B cell (primary cell): ENCODE data around the gene EFCAB12. TPM values are rescaled to one million over a fixed set of nuclear protein-coding genes. Genes with fewer than 3 reads are reported as not detected.

Source experiments
- ATAC-seq: fragments of 200-7000 bp; cut with Tn5 transposase; one replicate; pipeline ENCODE4 v1.10.0; 2021; ENCODE audit warnings: low read depth, mild to moderate bottlenecking, moderate number of reproducible peaks, moderate library complexity
- CTCF ChIA-PET: fragments of 350-600 bp; sonication (Branson Sonifier 250); formaldehyde crosslinking; loops from one replicate; lab custom pipeline; 2021; ENCODE audit warnings: antibody characterized with exemption, inconsistent platforms; lab: Charles Lee
- POLR2A ChIA-PET: fragments of 350-600 bp; sonication (Branson Sonifier 250); formaldehyde crosslinking; loops from one replicate; lab custom pipeline; 2021; ENCODE audit warnings: antibody characterized with exemption; lab: Charles Lee
- DNase-seq: peaks from one replicate; pipeline ENCODE4 v3.0.0; 2013
- H2AFZ ChIP-seq: 2 replicates; pipeline ENCODE4 v1.6.1; 2012; ENCODE audit warnings: mild to moderate bottlenecking, low read depth, low read length; ENCODE audit not compliant: insufficient read depth, poor library complexity, severe bottlenecking
- H3K27ac ChIP-seq, 2 donors: 1 replicate in 1 of 2; 2 replicates in 1 of 2; pipeline ENCODE4 v1.5.1; 2012 to 2013; ENCODE audit warnings: low read length in 2 of 2, mild to moderate bottlenecking in 2 of 2, moderate library complexity in 1 of 2
- H3K27me3 ChIP-seq, 4 experiments: fragments of 200-600 bp in 1 of 4; sonication (generic) in 1 of 4; replicated peaks in 1 of 4; 1 replicate in 2 of 4; 2 replicates in 2 of 4; pipeline versions ENCODE4 v1.6.1 to v1.7.0; 2013 to 2016; ENCODE audit warnings: low read length in 3 of 4, mild to moderate bottlenecking in 2 of 4, mixed read lengths in 1 of 4, moderate library complexity in 1 of 4; ENCODE audit not compliant: insufficient read depth in 4 of 4, control insufficient read depth in 3 of 4; ENCODE audit errors: control extremely low read depth in 1 of 4
- H3K36me3 ChIP-seq, 2 experiments: replicated peaks in 1 of 2; 1 replicate in 1 of 2; 2 replicates in 1 of 2; pipeline versions ENCODE4 v1.6.1 to v1.7.1; 2013; ENCODE audit warnings: low read length in 1 of 2; ENCODE audit not compliant: insufficient read depth in 2 of 2, control insufficient read depth in 1 of 2; ENCODE audit errors: control extremely low read depth in 1 of 2, extremely low read depth in 1 of 2
- H3K4me1 ChIP-seq, 2 donors: fragments of 200-600 bp in 1 of 2; sonication (generic) in 1 of 2; 1 replicate in 1 of 2; 2 replicates in 1 of 2; pipeline versions ENCODE4 v1.5.1 to v1.6.1; 2013 to 2017; ENCODE audit warnings: low read length in 2 of 2; ENCODE audit not compliant: control insufficient read depth in 2 of 2, insufficient read depth in 2 of 2
- H3K4me2 ChIP-seq: replicated peaks from 2 replicates; pipeline ENCODE3; 2012; ENCODE audit warnings: mild to moderate bottlenecking, low read depth, low read length; ENCODE audit not compliant: poor library complexity, severe bottlenecking
- H3K4me3 ChIP-seq, 5 experiments: fragments of 200-600 bp in 1 of 5; sonication (generic) in 1 of 5; 1 replicate in 3 of 5; 2 replicates in 2 of 5; pipeline versions ENCODE4 v1.5.1 to v1.7.0; 2011 to 2016; ENCODE audit warnings: low read length in 4 of 5, mild to moderate bottlenecking in 4 of 5, low read depth in 2 of 5, control low read depth in 1 of 5, moderate library complexity in 1 of 5; ENCODE audit not compliant: insufficient read depth in 1 of 5; ENCODE audit errors: control extremely low read depth in 1 of 5, extremely low read depth in 1 of 5
- H3K79me2 ChIP-seq: fragments of 200-600 bp; sonication (generic); one replicate; pipeline ENCODE4 v1.6.0; 2016; ENCODE audit warnings: low read length; ENCODE audit not compliant: control insufficient read depth, insufficient read depth
- H3K9ac ChIP-seq: fragments of 200-600 bp; sonication (generic); 2 replicates; pipeline ENCODE4 v1.6.1; 2017; ENCODE audit warnings: mild to moderate bottlenecking, low read length, moderate library complexity
- H3K9me3 ChIP-seq, 3 donors: one replicate each; pipeline versions ENCODE4 v1.6.1 to v1.7.1; 2013; ENCODE audit warnings: low read length in 2 of 3; ENCODE audit not compliant: control insufficient read depth in 2 of 3, insufficient read depth in 1 of 3; ENCODE audit errors: control extremely low read depth in 1 of 3
- H4K20me1 ChIP-seq: 2 replicates; pipeline ENCODE4 v1.6.0; 2012; ENCODE audit warnings: mild to moderate bottlenecking, low read length; ENCODE audit not compliant: insufficient read depth, control insufficient read depth, poor library complexity, severe bottlenecking
- H3K27ac Mint-ChIP-seq: one replicate; pipeline ENCODE4 v1.8.0; 2021; ENCODE audit warnings: mixed read lengths
- H3K27me3 Mint-ChIP-seq: one replicate; pipeline ENCODE4 v1.8.0; 2021; ENCODE audit warnings: mixed read lengths
- H3K4me1 Mint-ChIP-seq: one replicate; pipeline ENCODE4 v1.8.0; 2021; ENCODE audit warnings: mixed read lengths
- H3K4me3 Mint-ChIP-seq: one replicate; pipeline ENCODE4 v1.8.0; 2021; ENCODE audit warnings: mixed read lengths
- H3K9me3 Mint-ChIP-seq: one replicate; pipeline ENCODE4 v1.8.0; 2022; ENCODE audit warnings: mixed read lengths; ENCODE audit not compliant: insufficient read depth
- CTCF ChIP-seq: fragments of 200-600 bp; IDR thresholded peaks from one replicate; pipeline ENCODE4 v1.8.0; 2022; ENCODE audit warnings: antibody characterized with exemption, mild to moderate bottlenecking
- EZH2 ChIP-seq: IDR thresholded peaks from 2 replicates; pipeline ENCODE4 v1.6.1; 2012; ENCODE audit warnings: borderline replicate concordance, low read depth, mild to moderate bottlenecking, moderate library complexity, low read length; ENCODE audit not compliant: insufficient read depth, poor library complexity, severe bottlenecking
- WGBS: methylation state at CpG from one replicate; pipeline ENCODE4 v1.1.5; 2013; ENCODE audit warnings: missing lambda C conversion rate; ENCODE audit not compliant: insufficient coverage; 5-methylcytosine and 5-hydroxymethylcytosine counted together
- intact Hi-C: fragments of 100-400 bp; cut with micrococcal nuclease; formaldehyde crosslinking; loops from one replicate; pipeline ENCODE4 v1.10.0; 2022
- polyA minus RNA-seq: library from RNA; depleted of rRNA, polyadenylated mRNA; stranded (reverse); fragments of >200 nt; gene quantifications from 2 replicates; pipeline ENCODE4 v1.2.3, GENCODE V29; 2012
- polyA plus RNA-seq: library from polyadenylated mRNA; depleted of rRNA; stranded (reverse); fragments of >200 nt; gene quantifications from 2 replicates; pipeline ENCODE4 v1.2.3, GENCODE V29; 2012
- total RNA-seq, 2 donors: library from RNA; stranded (reverse); fragments of 120-200 nt in 1 of 2; gene quantifications; 1 replicate in 1 of 2; 2 replicates in 1 of 2; pipeline versions ENCODE4 v1.2.3 to v1.2.4, GENCODE V29; 2013 to 2022

Gene EFCAB12
- total RNA-seq (6.2 and 6.5 TPM in 2 replicates), polyA plus RNA-seq (3.1 and 3.5 TPM in 2 replicates), polyA minus RNA-seq (3.0 and 3.3 TPM in 2 replicates)
- 0.79 TPM for total RNA-seq (2013)

- Histone ChIP-seq H3K79me2 (peaks cover 43% of the 10 kb centered on the region), H3K9ac (peak within 1 kb of the TSS; percentile 67), H3K4me2 (peak within 1 kb of the TSS; percentile 99), H3K9me3 (peaks cover 0 to 21% (median 14%) of the 10 kb centered on the region in 3 donors), H2AFZ (peak within 1 kb of the TSS; percentile 65), H3K4me3 (peak within 1 kb of the TSS; percentile 22 to 68 (median 53)), H3K4me1 (peaks cover 45 to 62% of the 10 kb centered on the region in 2 donors), H3K27ac (peak within 1 kb of the TSS; percentile 2 to 63), H4K20me1 (no peaks in the 10 kb centered on the region), H3K36me3 (peaks cover 22 to 37% of the 10 kb centered on the region in 2 experiments), H3K27me3 (no peaks in the 10 kb centered on the region)
- TF ChIP-seq EZH2: no peak
- no peak for TF ChIP-seq CTCF
- ChIA-PET POLR2A (interaction anchor here (0.6 to 2.4 kb wide), 3 partner anchors 11 to 279 kb away, joined by 3 to 17 read pairs (median 8); partner anchors contain the start of genes IFT122 and MBD4), CTCF (interaction anchor here (1.2 to 3.2 kb wide), 4 partner anchors 11 to 45 kb away, joined by 3 to 9 read pairs (median 4); partner anchors contain the start of genes IFT122 and MBD4)
- H3K27me3 Mint-ChIP-seq: no peaks in the 10 kb centered on the region
- ATAC-seq (peak; percentile 89), DNase-seq (peak; percentile 91)
- H3K27ac Mint-ChIP-seq: peak within 1 kb of the TSS; percentile 88
- 6% methylated on average over 42 of the region's 42 CpGs for WGBS
- peak within 1 kb of the TSS; percentile 90 for H3K4me3 Mint-ChIP-seq
- peaks cover 7% of the 10 kb centered on the region for H3K9me3 Mint-ChIP-seq
- H3K4me1 Mint-ChIP-seq: peaks cover 68% of the 10 kb centered on the region
- intact Hi-C loops: loop anchor here (1.0 kb wide), 2 partner anchors 11 to 29 kb away; partner anchors contain the start of gene MBD4
Measured at GRCh38 chr3:129428376-129429079, at the start of gene EFCAB12. TSS of gene EFCAB12 (minus strand) at chr3:129428636. CDS start at chr3:129428488, 148 bp downstream.

- no peaks in the 10 kb centered on the region for H3K9me3 ChIP-seq
- no peak overlapping the region for H3K4me2 ChIP-seq
- Mint-ChIP-seq H3K9me3 (no peaks in the 10 kb centered on the region), H3K4me3 (no peak overlapping the region), H3K27me3 (no peaks in the 10 kb centered on the region), H3K4me1 (no peaks in the 10 kb centered on the region), H3K27ac (no peak overlapping the region)
- CTCF ChIA-PET: no interaction called here
- POLR2A ChIA-PET: no interaction called here
- intact Hi-C loops: no loop called here
- ATAC-seq (no peak), DNase-seq (no peak)
- H2AFZ ChIP-seq: no peak overlapping the region
- H3K4me1 ChIP-seq: no peaks in the 10 kb centered on the region
- no peak for TF ChIP-seq EZH2
- no peak for TF ChIP-seq CTCF
- H3K4me3 ChIP-seq: no peak overlapping the region
- peaks cover 0 to 6% of the 10 kb centered on the region in 2 experiments for H3K36me3 ChIP-seq
- H3K79me2 ChIP-seq: no peaks in the 10 kb centered on the region
- no peak overlapping the region for H3K9ac ChIP-seq
- H3K27ac ChIP-seq: no peak overlapping the region
- 100% methylated on average over 5 of the region's 6 CpGs for WGBS
- no peaks in the 10 kb centered on the region for H3K27me3 ChIP-seq
- no peaks in the 10 kb centered on the region for H4K20me1 ChIP-seq
Measured at GRCh38 chr3:129476586-129476985, 48.1 kb upstream of the EFCAB12 start.
